Testis (tissue), 2 donors: ENCODE data around the gene BIK.

Experiments
- CTCF ChIP-seq, 3 experiments: fragments of 450-650 bp in 2 of 3; fragments of 200-600 bp in 1 of 3; sonication (generic) in 1 of 3; IDR thresholded peaks; one replicate each; pipeline ENCODE4 v1.5.1; 2016 to 2019; ENCODE audit warnings: antibody characterized with exemption in 3 of 3, mild to moderate bottlenecking in 2 of 3, moderate library complexity in 1 of 3
- POLR2A ChIP-seq: fragments of 450-650 bp; IDR thresholded peaks from one replicate; pipeline ENCODE4 v1.6.1; 2017; ENCODE audit warnings: antibody characterized with exemption, mild to moderate bottlenecking, moderate library complexity

DNA sequence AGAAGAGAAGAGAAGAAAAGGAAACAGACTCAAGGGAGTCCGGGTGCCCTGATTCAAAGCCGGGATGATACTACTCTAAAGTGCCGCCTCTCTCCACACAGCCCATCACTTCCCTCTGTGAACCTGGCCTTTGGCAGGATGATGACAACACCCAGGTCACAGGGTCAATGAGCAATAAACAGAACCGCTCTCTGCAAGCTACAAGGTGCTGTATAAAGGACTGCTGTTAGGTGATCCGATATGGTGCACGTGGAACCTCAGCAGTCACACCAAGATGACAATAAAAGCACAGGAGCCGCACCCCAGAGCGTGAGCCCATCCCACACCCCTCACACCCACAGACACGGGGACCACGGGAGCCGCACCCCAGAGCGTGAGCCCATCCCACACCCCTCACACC is 32.0 kb upstream of the BIK start:
- TF ChIP-seq POLR2A (no peak), CTCF (IDR thresholded peaks at IDR 0.05) (no peak)
